ENCODE data around the gene CASK. TPM values are rescaled to one million over a fixed set of nuclear protein-coding genes. Genes with fewer than 3 reads are reported as not detected.

Gene CASK
- total RNA-seq, 1 experiment from 2014 or later, result 33.5 TPM

DNA sequence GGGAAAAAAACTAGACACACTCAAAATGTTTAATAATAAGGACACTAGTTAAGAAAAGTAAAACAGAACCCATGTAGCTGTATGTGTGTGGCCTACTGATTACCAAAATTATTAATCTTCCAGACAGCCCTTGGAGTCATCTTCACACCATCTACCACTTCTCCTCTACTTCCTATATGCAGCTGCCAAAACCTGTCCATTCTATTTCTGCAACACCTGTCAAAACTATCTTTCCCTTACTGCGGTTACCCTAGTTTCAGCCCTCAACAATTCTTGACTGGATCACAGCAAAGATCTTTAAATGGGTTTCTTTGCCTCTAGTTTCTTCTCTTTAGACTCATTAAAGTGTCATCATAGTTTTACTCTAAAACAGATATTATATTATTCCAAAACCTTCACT lies 126.8 kb downstream of the CASK start:
- CTCF ChIA-PET, result no interaction called here
- Histone ChIP-seq H3K9me3 (ENCODE audit: control insufficient read depth, insufficient read depth, low read depth, low read length) (no peaks in the 10 kb centered on the region), H3K27ac (ENCODE audit: low read length) (no peak overlapping the region), H3K4me3 (ENCODE audit: low read depth in 2 of 2, low read length in 2 of 2) (no peak overlapping the region), H3K36me3 (ENCODE audit: control insufficient read depth, insufficient read depth, low read length) (no peaks in the 10 kb centered on the region), H3K27me3 (ENCODE audit: control insufficient read depth, insufficient read depth, low read length) (no peaks in the 10 kb centered on the region), H3K4me1 (ENCODE audit: control insufficient read depth, insufficient read depth, low read length) (no peaks in the 10 kb centered on the region)
- DNase-seq (ENCODE audit: low read depth, low spot score) (no peak), ATAC-seq (no peak)
- TF ChIP-seq TCF7L2 (IDR thresholded peaks at IDR 0.05; ENCODE audit: low read depth, low read length), result no peak
- TF ChIP-seq, protein P1, sequence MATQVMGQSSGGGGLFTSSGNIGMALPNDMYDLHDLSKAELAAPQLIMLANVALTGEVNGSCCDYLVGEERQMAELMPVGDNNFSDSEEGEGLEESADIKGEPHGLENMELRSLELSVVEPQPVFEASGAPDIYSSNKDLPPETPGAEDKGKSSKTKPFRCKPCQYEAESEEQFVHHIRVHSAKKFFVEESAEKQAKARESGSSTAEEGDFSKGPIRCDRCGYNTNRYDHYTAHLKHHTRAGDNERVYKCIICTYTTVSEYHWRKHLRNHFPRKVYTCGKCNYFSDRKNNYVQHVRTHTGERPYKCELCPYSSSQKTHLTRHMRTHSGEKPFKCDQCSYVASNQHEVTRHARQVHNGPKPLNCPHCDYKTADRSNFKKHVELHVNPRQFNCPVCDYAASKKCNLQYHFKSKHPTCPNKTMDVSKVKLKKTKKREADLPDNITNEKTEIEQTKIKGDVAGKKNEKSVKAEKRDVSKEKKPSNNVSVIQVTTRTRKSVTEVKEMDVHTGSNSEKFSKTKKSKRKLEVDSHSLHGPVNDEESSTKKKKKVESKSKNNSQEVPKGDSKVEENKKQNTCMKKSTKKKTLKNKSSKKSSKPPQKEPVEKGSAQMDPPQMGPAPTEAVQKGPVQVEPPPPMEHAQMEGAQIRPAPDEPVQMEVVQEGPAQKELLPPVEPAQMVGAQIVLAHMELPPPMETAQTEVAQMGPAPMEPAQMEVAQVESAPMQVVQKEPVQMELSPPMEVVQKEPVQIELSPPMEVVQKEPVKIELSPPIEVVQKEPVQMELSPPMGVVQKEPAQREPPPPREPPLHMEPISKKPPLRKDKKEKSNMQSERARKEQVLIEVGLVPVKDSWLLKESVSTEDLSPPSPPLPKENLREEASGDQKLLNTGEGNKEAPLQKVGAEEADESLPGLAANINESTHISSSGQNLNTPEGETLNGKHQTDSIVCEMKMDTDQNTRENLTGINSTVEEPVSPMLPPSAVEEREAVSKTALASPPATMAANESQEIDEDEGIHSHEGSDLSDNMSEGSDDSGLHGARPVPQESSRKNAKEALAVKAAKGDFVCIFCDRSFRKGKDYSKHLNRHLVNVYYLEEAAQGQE (IDR thresholded peaks at IDR 0.05; ENCODE audit: insufficient read depth in 1 of 2, low read depth in 2 of 2, low read length in 1 of 2), result no peak
- TF ChIP-seq, protein P2, sequence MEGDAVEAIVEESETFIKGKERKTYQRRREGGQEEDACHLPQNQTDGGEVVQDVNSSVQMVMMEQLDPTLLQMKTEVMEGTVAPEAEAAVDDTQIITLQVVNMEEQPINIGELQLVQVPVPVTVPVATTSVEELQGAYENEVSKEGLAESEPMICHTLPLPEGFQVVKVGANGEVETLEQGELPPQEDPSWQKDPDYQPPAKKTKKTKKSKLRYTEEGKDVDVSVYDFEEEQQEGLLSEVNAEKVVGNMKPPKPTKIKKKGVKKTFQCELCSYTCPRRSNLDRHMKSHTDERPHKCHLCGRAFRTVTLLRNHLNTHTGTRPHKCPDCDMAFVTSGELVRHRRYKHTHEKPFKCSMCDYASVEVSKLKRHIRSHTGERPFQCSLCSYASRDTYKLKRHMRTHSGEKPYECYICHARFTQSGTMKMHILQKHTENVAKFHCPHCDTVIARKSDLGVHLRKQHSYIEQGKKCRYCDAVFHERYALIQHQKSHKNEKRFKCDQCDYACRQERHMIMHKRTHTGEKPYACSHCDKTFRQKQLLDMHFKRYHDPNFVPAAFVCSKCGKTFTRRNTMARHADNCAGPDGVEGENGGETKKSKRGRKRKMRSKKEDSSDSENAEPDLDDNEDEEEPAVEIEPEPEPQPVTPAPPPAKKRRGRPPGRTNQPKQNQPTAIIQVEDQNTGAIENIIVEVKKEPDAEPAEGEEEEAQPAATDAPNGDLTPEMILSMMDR (IDR thresholded peaks at IDR 0.05), result no peak
- no peak for TF ChIP-seq POLR2AphosphoS5 (IDR thresholded peaks at IDR 0.05; ENCODE audit: low read depth, low read length)
- no peak for TF ChIP-seq SIN3A (IDR thresholded peaks at IDR 0.05; ENCODE audit: borderline replicate concordance, insufficient read depth, low read depth, low read length)
- intact Hi-C loops (cut with micrococcal nuclease; ENCODE audit: unreplicated experiment), result no loop called here
- POLR2A ChIA-PET, result no interaction called here
- in situ Hi-C loops (cut with HindIII; ENCODE audit: low pct_unique_long_range_greater_than_20kb, low sequenced_read_pairs), result no loop called here
- BruUV-seq (replicated peaks), result no TSS peak

DNA sequence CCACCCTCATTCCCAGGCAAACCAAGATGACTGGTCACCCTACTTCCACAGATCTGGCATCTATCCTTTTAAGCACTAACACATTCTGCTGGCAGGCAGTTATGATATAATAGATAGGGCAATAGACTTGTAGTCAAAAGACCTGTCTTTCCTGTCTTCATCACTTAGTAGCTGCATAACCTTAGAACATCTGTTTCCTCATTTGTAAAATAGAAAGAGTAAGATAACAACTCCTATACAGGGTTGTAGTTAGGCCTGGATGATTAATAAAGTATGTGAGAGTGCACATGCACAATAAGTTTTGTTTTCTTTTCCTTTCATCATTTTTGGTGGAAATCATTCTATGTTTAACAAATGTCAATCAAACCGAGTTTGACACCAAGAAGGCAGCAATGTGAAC lies 127.3 kb downstream of the CASK start:
- in situ Hi-C loops (cut with HindIII; ENCODE audit: low pct_unique_long_range_greater_than_20kb, low sequenced_read_pairs), result no loop called here

More for the DNA sequence above, 127.3 kb downstream of the CASK start:
- no peaks in the 10 kb centered on the region for H3K36me3 ChIP-seq (ENCODE audit: control insufficient read depth, insufficient read depth, low read length)
- TF ChIP-seq, protein P1 (IDR thresholded peaks at IDR 0.05; ENCODE audit: insufficient read depth in 1 of 2, low read depth in 2 of 2, low read length in 1 of 2), result no peak
- no peak for TF ChIP-seq SIN3A (IDR thresholded peaks at IDR 0.05; ENCODE audit: borderline replicate concordance, insufficient read depth, low read depth, low read length)
- no peak for TF ChIP-seq POLR2AphosphoS5 (IDR thresholded peaks at IDR 0.05; ENCODE audit: low read depth, low read length)
- TF ChIP-seq TCF7L2 (IDR thresholded peaks at IDR 0.05; ENCODE audit: low read depth, low read length), result no peak
- TF ChIP-seq, protein P2 (IDR thresholded peaks at IDR 0.05), result no peak
- CTCF ChIA-PET, result no interaction called here
- H3K9me3 ChIP-seq (ENCODE audit: control insufficient read depth, insufficient read depth, low read depth, low read length), result no peaks in the 10 kb centered on the region
- no peak overlapping the region for H3K27ac ChIP-seq (ENCODE audit: low read length)
- DNase-seq (ENCODE audit: low read depth, low spot score) (no peak), ATAC-seq (no peak)
- no peaks in the 10 kb centered on the region for H3K4me1 ChIP-seq (ENCODE audit: control insufficient read depth, insufficient read depth, low read length)
- no peaks in the 10 kb centered on the region for H3K27me3 ChIP-seq (ENCODE audit: control insufficient read depth, insufficient read depth, low read length)
- BruUV-seq (replicated peaks), result no TSS peak
- intact Hi-C loops (cut with micrococcal nuclease; ENCODE audit: unreplicated experiment), result no loop called here
- POLR2A ChIA-PET, result no interaction called here
- no peak overlapping the region for H3K4me3 ChIP-seq (ENCODE audit: low read depth in 2 of 2, low read length in 2 of 2)

Data from Panc1 (cell line).